ENCODE data around the gene CCNI2.
"Not testable (repeated sequence)": the region's sequence is repeated elsewhere in the genome, so short reads cannot be mapped to it uniquely, and the experiment has no call there.

Gene CCNI2

DNA sequence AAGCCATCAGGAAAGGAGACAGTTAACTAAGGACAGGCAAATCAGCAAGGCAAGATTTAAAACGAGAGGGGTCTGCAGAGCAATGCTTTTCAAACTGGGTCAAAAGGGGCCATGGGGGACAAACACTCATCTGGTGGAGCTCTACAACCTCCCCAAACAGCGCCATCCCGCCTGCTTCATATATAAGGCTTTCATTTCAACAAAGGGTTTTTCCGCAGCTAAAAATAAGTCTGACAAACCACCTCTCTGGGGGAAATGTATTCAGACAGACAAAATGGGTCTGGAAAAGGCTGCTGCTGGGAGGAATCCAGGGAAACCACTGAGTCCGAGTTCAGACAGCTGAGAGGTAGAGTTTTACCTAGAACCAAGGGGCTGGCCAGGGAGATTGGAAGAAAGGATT lies 38.1 kb downstream of the CCNI2 start:
- no peak for DNase-seq

GRCh38 chr5:132785864-132786263 lies 38.6 kb downstream of the CCNI2 start:
- DNase-seq, result no peak

- DNase-seq, result no peak
Measured at GRCh38 chr5:132787076-132787475, 39.9 kb downstream of the CCNI2 start.

DNA sequence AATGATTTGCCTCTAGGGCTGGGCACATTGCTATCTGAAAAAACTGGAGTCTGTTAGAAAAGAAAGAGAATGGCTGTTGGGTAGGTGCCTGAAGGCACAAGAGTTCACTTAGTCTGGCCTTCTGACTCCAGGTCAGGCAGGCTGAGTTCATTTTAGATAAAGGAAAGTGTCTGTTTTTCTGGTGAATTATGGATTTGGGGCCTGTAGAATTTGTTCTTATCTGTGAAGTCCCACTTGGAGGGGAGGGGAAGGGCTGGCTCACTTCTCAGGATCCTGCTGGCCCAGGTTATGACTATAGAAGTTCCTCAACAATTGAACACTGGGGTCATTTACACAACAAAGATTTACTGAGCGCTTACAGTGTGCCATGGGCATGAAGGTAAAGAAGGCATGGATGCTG lies 41.3 kb downstream of the CCNI2 start:
- no peak for DNase-seq

DNA sequence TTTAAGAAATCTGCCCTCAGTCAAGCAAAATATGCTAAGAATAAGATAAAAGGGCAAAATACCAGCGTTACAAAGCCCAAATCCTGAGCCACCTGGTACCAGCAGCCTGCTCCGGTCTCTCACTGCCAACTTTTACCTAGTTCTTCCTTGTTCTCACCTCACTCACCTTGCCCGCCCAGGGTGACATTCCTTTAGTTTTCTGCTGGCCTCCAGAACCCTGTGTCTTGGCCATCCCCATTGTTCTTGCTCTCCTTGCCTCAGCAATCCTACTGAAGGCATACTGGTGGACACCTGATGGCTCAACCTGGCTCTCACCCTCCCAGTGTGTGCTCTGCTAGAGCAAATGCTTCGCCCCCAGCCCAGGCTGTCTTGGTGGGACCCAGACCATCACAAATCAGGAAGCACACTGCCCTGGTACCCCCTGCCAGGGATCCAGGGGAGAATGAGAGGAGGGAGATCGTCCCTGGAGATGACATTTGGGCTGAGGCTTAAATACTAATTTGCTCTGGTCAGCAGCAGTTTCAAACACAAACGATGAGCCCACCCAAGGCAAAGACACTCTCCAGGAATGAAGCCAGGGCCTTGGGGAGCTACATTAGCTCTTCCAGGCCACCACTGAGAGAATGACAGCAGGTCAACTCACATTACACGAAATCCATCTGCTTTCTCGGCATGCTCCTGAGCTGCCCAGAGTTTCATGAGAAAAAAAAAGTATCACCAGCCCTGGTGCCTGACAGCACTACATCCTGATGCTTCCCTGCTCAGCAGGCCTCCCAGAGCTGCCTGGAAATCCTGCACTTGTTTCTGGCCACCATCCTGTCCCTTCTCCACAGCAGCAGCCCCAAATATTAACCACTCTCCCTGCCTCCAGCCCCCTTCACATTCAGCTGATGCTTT lies 42.0 kb downstream of the CCNI2 start:
- no peak for DNase-seq

DNA sequence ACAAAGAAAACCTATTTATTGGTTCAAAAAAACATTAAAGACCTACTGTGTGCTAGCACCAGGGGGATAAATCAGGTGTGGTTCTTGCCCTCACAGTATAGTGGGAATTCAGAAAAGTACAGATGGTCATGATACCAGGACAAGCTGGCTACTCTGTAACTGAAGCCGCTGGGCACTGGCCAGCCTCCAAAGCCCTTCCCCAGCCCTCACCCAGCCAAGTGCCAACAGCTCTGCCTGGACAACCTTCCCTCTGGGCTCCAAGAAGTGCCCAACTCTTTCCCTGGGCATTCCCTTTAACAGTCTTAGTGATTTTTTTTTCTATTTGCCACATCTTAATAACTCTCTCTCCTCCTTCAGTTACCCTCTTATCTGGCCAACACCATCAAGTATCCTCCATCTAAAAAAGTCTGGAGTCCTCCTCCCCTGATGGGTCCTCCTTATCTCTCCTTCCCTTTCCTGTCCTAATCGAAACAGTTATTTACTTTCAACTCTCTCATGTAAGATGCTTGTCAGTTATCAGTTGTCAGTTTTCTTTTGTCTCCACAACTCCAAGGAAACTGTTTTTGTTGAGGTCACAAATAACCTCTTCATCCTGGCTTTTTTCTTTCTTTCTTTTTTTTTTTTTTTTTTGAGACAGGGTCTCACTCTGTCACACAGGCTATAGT lies 43.1 kb downstream of the CCNI2 start:
- no peak for DNase-seq

- DNase-seq, result no peak
Measured at GRCh38 chr5:132791026-132791425, 43.8 kb downstream of the CCNI2 start.

- DNase-seq, result no peak
Measured at GRCh38 chr5:132797651-132798050, 50.4 kb downstream of the CCNI2 start.

- no peak for DNase-seq
Measured at GRCh38 chr5:132799392-132799791, 52.2 kb downstream of the CCNI2 start.

DNA sequence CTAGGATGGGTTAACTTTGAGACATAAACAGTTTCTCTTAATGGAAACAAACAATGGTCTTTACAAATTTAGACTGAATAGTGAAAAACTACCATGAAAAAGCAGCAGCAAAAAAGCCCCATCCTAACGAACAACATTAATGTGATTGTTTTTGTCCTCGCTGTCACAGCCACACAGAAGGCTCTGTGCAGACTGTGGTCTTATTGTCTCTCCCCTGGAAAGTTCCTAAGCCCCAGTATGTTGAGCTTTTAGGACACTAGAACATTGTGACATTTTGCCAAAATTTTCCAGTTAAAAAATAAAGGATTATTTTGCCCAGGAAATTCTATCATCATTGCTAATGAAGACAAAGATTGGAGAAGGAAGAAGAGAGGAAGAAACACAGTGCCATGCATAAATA lies 53.3 kb downstream of the CCNI2 start:
- DNase-seq, result no peak

GRCh38 chr5:132802044-132802684 lies 54.9 kb downstream of the CCNI2 start:
- DNase-seq, result no peak

DNA sequence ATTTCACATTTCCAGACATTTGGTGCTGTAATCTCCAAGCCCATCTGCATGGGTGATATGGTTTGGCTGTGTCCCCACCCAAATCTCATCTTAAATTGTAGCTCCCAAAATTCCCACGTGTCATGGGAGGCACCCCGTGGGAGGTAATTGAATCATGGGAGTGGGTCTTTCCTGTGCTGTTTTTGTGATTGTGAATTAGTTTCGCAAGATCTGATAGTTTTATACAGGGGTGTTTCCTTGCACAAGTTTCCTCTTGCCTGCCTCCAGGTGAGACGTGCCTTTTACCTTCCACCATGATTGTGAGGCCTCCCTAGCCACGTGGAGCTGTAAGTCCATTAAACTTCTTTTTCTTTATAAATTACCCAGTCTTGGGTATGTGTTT lies 55.5 kb downstream of the CCNI2 start:
- not testable (repeated sequence) for DNase-seq

Data from activated effector memory CD4-positive, alpha-beta T cell treated with Interleukin-2 at 50 U/mL for 16 hours (primary cell).